ENCODE data around the gene APPBP2.

The APPBP2 gene

GRCh38 chr17:60510723-60511122, 15.3 kb downstream of the APPBP2 start:
- H3K27ac ChIP-seq: no peak overlapping the region
- no peak for TF ChIP-seq CTCF (IDR thresholded peaks at IDR 0.05; ENCODE audit: low read depth, low read length)
- H3K4me3 ChIP-seq (ENCODE audit: low read depth, low read length): no peak overlapping the region
- peaks cover 3% of the 10 kb centered on the region for H3K9me3 ChIP-seq (ENCODE audit: severe bottlenecking)
- peaks cover 24% of the 10 kb centered on the region for H3K36me3 ChIP-seq
- no peaks in the 10 kb centered on the region for H3K27me3 ChIP-seq (ENCODE audit: insufficient read depth, low read depth, severe bottlenecking)
- DNase-seq: no peak

GRCh38 chr17:60510031-60510430, 16.0 kb downstream of the APPBP2 start:
- Histone ChIP-seq H3K27me3 (ENCODE audit: insufficient read depth, low read depth, severe bottlenecking) (no peaks in the 10 kb centered on the region), H3K4me3 (ENCODE audit: low read depth, low read length) (no peak overlapping the region), H3K9me3 (ENCODE audit: severe bottlenecking) (peaks cover 3% of the 10 kb centered on the region), H3K36me3 (peaks cover 24% of the 10 kb centered on the region), H3K27ac (no peak overlapping the region)
- DNase-seq: no peak
- TF ChIP-seq CTCF (IDR thresholded peaks at IDR 0.05; ENCODE audit: low read depth, low read length): no peak

- no peak for DNase-seq
- TF ChIP-seq CTCF (IDR thresholded peaks at IDR 0.05; ENCODE audit: low read depth, low read length): no peak
- H3K27me3 ChIP-seq (ENCODE audit: insufficient read depth, low read depth, severe bottlenecking): no peaks in the 10 kb centered on the region
- no peak overlapping the region for H3K27ac ChIP-seq
- H3K9me3 ChIP-seq (ENCODE audit: severe bottlenecking): peaks cover 3% of the 10 kb centered on the region
- H3K36me3 ChIP-seq: peaks cover 20% of the 10 kb centered on the region
- no peak overlapping the region for H3K4me3 ChIP-seq (ENCODE audit: low read depth, low read length)
Observed at GRCh38 chr17:60508384-60508980, 17.6 kb downstream of the APPBP2 start.

GRCh38 chr17:60506312-60506711, 19.7 kb downstream of the APPBP2 start:
- no peak for TF ChIP-seq CTCF (IDR thresholded peaks at IDR 0.05; ENCODE audit: low read depth, low read length)
- Histone ChIP-seq H3K27ac (no peak overlapping the region), H3K4me3 (ENCODE audit: low read depth, low read length) (no peak overlapping the region), H3K36me3 (peaks cover 11% of the 10 kb centered on the region), H3K9me3 (ENCODE audit: severe bottlenecking) (peaks cover 3% of the 10 kb centered on the region), H3K27me3 (ENCODE audit: insufficient read depth, low read depth, severe bottlenecking) (no peaks in the 10 kb centered on the region)
- DNase-seq: no peak

GRCh38 chr17:60502145-60502544, 23.9 kb downstream of the APPBP2 start:
- Histone ChIP-seq H3K4me3 (ENCODE audit: low read depth, low read length) (no peak overlapping the region), H3K27ac (no peak overlapping the region), H3K9me3 (ENCODE audit: severe bottlenecking) (peaks cover 3% of the 10 kb centered on the region), H3K27me3 (ENCODE audit: insufficient read depth, low read depth, severe bottlenecking) (no peaks in the 10 kb centered on the region), H3K36me3 (peaks cover 29% of the 10 kb centered on the region)
- no peak for DNase-seq
- TF ChIP-seq CTCF (IDR thresholded peaks at IDR 0.05; ENCODE audit: low read depth, low read length): no peak

- peaks cover 34% of the 10 kb centered on the region for H3K36me3 ChIP-seq
- DNase-seq: no peak
- peaks cover 3% of the 10 kb centered on the region for H3K9me3 ChIP-seq (ENCODE audit: severe bottlenecking)
- H3K27me3 ChIP-seq (ENCODE audit: insufficient read depth, low read depth, severe bottlenecking): no peaks in the 10 kb centered on the region
- H3K27ac ChIP-seq: no peak overlapping the region
- H3K4me3 ChIP-seq (ENCODE audit: low read depth, low read length): no peak overlapping the region
- no peak for TF ChIP-seq CTCF (IDR thresholded peaks at IDR 0.05; ENCODE audit: low read depth, low read length)
Observed at GRCh38 chr17:60501589-60501988, 24.5 kb downstream of the APPBP2 start.

All from WERI-Rb-1 (cell line).